HG03521 (cell line): ENCODE results near the gene PDE7B.

ENCODE experiments used
- ATAC-seq: cut with Tn5 transposase; IDR thresholded peaks from one replicate; pipeline ENCODE4 v1.9.1; 2021; ENCODE audit warnings: mild to moderate bottlenecking, moderate library complexity; ENCODE audit not compliant: unreplicated experiment

PDE7B gene

DNA sequence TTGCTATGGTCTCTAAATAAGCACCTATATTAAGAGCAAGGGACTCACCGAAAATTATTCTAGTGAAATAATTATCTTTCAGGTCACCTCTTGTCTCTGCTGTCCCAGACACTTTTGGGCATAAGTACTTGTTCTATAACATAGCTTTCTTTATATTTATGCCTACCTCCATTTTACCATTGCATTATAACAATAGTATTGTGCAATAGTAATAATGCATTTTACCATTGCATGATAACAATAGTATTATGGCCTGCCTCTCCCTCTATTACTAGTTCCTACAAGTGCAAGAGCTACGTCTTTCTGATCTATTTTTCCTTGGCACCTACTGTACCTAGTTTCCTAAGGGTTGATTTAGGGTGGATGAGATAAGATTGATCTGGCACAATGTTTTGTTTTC lies 169.2 kb downstream of the PDE7B start:
- ATAC-seq: no peak

DNA sequence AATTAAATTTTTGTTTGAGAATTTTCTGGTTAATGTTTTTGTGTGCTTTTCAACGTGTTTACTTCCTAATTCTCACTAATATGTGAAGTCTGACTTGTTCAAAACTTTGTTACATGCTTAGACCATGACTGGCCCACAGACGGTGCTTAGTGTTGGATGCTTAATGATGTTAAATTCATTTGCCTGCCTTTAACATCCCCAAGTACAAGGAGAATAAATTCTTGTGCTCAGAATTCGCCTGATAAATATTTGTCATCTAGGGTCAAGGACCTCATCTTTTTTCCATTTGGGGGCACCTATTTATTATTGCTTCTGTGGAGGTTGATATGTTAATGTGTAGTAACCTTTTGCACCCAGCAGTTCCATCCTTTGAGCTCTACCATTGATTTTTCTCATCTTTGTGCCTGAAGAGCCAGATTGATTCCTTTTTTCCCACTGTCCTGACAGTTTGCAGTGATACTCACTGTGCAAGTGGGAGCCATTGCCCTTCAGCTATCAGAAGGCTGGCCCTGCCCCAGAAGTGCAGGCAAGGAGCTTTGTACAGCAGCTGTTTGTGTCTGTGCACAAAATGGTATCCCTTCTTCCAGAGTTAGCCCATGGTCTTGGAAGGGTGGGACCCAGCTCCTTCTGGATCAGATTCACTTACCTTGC lies 170.8 kb downstream of the PDE7B start:
- ATAC-seq: no peak

DNA sequence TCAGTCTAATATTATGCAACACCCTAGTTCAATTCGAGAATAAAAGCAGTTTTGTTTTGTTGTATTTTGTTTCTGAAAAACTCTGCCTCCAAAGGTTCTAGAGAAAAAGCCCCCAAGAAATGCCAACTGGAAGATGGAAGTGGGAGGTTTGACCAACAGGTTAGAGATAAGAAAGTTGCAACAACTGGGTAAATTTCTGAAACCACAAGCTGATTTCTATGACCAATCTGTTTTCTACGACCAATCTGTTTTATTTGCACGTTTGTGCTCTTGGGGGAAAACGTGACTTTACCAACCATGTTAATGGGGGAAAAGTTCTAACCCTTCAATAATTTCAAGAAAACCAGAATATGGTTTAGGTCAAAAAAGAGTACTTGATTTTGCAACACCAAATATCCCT lies 173.2 kb downstream of the PDE7B start:
- ATAC-seq: no peak

DNA sequence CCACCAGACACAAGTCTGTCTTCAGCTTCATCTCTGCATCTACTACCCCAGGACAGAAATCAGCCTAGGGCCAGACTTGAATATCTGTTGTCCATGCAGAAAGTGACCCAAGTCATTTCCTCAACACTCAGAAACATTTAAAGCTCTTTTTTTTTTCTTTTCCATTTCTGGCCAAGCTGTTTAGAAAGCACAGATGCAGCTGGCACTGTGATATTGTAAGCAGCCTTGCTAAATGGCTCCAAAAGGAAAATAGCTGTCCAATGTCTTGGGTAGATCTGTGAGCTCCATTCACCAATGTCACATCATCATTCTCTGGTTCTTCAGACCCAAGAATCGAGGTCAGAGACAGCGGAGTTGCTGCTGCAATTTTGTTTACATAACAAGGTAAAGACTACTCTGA lies 174.2 kb downstream of the PDE7B start:
- ATAC-seq: no peak

DNA sequence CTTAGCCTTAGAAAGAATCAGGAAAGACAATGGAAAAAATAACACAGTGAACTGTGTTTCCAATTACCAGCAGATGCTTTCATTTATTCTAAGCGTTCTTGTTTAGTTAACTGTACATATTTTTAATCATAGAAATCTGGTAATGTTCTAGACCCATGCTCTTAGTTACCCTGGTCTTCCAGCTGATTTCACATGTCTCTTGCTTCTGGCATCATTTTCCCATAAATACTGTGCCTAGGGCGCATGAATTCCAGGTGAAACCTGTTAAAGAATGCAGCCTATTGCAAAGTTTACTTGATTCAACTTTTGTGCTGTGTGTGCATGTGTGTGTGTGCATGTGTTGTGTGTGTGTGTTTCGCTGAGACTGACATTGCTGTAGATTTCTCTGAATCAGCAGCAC lies 178.6 kb downstream of the PDE7B start:
- no peak for ATAC-seq

DNA sequence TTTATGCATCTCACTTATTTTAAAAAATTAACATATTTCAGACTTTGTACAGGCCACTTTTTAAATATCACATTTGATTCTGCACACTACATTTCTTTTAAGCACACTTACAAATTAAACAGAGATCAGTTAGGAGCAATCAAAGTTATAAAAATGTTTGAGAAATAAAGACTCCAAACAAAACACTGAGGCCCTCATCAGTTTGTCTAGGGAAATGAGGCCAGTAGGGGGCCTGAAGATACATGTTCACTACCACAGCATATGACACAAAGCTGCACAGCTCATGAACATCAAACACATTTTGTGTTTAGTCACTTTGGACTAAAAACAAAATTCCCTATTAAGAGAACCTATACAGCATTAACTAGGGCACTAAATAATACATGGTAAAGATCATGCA lies 180.5 kb downstream of the PDE7B start:
- no peak for ATAC-seq

DNA sequence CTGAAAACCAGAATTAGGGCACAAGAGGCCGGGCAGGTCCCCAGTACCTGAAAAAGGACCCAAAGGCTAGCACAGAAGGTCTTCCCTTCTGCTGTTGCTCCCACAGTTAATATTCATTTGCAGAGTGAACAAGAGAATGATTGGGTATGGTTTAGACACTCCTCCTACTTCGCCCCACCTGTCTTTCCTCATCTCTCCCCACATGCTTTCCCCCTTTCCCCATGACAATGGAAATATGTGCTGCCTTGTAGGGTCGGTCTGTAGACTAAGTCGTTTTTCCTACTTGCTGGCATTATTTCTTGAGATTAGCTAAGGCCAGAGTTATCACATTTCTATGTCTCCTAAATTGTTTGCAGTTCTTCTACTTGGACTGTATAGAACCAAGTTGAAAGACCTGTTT lies 181.9 kb downstream of the PDE7B start:
- ATAC-seq: no peak

DNA sequence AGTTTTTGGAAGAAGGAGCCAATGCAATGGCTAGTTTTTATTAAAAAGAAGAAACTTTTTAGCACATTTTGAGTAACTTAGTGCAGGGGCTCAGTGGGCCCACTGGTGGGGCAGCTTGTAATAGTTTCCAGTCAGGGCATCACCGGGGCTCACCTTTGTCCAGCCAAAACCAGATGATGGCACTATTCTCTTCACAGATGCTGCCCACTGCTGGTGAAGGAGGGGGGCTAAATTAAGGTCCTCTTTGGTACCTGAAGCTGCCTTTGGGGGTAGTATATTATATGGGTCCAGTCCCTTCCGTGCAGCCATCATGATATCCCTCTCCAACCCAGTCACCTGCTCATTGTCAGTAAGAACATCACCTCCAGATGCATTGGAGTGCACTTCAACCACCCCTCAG lies 182.9 kb downstream of the PDE7B start:
- ATAC-seq: no peak

DNA sequence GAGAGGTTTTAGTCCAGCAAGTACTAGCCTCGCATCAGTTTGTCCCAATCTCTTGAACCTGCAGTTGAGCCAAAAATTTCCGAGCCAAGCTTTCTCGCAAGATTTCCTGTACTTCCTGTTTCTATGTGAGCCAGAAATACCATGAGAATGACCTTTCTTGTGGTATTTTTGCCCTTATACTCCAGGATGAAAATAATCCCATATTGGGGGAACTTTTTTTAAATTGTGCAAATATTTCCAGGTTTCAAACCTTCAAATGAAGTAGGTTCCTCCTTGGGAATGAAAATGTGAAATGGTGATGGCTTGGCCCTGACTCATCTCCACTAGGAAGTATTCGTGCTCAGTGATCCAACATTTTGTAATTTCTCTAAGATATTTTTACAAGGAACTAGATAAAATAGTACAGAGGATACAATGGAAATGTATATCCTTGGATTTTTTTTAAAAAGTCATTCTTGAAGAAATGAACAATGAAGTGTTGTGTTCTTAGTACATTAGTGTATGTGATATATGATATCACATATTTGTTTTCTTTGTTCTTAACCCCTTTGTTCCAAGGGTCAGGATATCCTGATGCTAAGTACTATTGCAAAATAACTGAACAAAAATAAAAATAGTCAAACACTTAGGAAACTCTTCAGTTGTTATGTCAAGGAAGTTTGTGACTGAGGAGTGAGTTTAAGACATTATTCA lies 184.0 kb downstream of the PDE7B start:
- no peak for ATAC-seq

DNA sequence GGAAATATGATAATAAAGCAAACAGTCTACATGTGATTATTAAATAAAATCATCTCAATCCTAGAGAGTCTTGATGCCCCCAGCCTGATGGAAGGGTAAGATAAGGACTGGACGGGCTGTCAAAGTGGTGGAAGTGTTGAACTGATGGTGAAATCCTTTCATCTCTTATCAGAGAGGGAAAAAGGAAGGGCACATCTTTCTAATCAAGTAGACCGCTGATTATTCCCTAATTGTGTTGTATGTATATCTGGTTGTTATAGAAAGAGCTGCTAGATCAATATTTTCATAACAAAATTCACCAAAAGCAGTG lies 184.5 kb downstream of the PDE7B start:
- no peak for ATAC-seq

DNA sequence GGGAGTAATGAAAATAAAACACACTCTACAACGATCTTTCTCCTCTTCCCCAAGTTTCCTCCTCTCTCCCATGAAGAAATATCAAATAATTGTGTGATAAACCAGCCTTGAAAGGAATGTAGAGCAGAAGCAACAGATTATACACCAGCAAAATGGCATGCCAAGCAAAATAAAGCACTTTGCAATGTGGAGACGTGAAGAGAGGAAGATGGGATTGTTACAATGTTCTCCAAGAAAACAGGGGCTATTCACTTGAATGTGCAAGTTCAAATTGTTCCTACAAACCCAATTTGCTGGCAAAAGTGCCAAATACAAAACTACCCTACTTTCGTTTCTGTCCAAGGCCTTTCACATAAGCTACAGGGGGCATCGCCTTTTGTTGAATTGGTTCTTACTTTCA lies 185.1 kb downstream of the PDE7B start:
- no peak for ATAC-seq

DNA sequence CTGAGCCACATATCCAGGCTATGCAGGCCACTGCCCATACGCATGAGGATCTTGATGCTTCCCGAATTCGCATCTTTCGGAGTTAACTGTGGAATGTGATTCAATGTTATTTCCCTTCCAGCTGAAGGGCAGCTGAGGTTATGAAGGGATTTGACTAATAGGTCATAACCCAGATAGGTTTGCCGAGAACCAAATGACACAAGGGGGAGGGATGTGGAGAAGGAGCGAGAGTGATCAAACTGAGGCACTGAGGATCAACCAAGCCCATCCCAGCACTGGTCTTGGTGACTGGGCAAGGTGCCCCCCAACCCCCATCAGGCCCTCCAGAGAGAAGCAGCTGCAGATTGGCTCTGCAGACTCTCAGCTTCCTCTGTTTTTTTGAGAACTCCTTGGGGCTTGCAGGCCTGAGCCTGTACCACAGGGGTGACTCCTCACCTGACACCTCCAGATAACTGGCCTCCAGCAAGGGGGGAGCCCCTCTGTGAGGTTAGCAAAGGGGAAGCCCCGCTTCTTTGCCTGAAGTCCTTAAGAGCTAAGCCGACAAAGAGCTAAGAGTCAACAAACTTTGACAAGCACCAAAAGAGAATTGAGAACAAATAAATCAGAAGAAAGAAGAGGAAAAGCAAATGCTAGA lies 185.9 kb downstream of the PDE7B start:
- no peak for ATAC-seq

DNA sequence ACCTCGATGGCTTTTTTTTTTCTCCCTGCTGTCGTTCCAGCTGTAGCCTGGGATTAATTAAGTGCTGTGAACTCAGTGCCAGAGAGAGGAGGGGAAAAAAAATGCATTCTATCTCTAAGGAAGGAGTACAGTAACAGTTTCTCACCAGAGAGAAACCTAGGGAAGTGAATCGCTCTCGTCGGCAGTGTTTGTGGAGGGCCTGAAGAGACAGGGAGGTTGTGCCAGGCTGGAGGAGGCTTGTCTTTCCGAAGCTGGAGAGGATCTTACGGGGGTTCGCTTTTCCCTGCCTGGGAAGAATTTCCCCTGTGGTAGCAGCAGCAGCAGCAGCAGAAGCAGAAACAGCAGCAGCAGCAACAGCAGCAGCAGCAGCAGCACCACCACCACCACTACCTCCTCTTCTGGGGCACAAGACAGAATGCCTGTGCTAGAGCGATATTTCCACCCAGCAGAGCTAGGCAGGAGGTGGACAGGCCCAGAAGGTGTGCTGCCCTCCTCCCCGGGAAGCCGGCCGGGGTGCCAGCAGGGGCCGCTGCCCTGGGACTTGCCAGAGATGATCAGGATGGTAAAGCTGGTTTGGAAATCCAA lies 186.5 kb downstream of the PDE7B start:
- no peak for ATAC-seq

DNA sequence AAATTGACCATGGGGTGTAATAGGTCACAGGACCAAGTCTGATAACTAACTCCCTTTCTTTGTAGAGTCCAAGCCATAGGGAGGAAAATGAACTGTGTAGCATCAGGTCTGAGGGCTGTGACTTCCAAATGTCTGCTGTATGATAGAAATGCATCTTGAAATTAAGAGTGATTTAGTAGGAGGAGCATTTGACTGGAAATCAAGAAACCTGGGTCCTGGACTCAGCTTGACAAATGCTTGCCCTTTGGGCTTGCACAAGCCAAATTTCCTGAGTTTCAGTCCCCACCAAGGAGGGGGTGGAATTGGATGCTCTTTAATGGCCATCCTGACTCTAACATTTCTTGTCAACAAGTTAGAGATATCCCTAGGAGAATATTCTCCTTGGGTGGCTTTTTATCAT lies 187.0 kb downstream of the PDE7B start:
- ATAC-seq: no peak

DNA sequence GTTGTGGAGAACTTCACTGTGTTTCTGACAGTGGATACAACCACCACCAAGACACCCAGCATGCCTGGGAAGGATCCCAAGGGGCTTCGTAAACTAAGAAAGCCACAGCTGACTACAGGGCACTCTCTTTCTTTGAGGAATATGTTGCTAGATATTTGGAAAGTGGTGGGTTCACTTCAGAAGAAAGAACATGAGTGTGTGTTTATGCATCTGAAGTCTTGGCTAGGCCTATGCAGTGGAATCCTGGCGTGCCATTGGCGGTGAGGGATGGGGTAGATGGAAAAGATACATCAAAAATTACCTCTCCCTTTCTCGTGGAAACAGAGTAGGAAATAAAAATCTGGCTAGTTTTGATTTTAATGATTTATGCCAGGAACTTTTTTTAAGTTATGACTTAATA lies 187.7 kb downstream of the PDE7B start:
- no peak for ATAC-seq

DNA sequence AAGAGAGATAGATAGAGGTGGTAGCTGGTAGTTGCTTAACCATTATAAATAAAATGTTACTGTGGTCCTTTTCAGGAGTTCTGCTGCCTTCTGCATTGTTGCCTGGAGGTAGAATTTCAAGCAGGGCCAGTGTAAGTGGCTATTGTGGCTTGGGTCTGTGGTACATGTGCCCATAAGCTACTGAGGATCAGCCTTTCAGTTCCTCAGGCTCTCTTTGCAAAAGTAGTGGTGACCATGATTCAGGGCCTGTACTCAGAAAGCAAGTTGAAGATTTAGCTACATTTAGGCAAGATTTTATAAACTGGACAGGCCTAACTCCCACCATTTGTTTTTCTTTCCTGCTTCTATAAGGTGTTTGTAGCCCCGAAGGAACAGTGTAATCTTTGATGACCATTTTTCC lies 199.0 kb downstream of the PDE7B start:
- ATAC-seq: no peak

DNA sequence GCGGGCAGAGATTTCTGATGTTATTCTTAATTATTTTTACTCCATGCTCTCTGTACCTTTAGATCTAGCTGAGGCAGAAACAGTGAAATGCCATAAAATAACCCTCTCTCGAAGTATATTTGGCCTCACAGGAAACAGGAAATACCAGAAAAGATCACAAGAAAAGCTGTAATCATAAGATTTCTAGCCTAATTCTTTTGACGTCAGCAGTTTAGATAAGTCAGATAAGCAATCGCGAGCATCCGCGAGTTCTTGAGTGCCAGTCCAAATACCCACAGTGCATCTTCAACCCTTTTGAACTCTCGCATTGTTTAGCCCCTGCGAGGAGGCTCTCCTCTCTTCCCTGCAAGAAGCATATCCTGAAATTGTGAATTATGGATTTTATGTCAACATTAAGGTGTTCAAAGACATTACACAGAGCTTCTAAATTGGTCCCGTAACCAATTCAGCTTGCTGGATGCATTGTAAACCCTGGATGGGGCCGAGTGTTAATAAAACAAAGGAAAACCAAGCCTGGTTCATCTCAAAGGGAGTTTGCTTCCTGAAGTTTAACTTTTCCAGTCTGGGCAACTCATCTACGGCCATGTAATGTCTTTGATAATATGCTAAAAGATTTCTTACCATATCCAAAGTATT lies 199.8 kb downstream of the PDE7B start:
- ATAC-seq: no peak

DNA sequence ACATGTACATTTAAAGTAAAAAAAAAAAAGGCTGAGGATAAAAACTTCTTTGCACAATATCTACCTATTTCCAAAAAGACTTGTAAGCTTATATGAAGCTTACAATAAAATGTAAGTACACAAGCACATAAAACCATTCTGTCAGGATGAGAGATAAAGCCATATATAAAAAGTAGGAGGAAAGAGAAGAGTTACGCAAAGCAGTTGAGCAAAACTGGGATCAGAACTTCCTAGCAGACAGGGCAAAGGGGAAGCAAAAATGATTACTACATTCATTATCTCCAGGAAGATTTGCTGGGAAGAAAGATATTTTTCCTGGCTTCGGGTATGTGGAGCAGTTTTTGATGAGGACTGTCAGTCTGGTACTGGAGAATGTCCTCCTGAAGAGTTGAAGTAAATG lies 200.5 kb downstream of the PDE7B start:
- no peak for ATAC-seq

DNA sequence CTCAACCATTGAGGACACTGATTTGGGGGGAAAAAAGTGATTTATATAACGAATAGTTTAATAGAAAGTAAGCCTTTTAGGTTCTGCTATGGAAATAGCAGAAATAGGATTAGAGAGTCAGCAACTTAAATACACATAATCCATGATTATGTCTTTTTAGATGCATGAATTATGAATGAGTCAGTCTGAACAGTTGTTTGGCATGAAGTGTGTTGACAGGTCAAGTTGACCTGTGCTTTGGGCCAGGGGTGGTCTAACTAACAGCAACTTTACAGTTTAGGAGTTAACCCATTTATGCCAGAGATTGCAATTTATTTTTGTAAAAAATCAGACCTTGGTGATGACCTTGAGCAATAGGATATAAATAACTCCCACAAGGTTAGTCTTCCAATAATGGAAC lies 207.4 kb downstream of the PDE7B start:
- no peak for ATAC-seq

DNA sequence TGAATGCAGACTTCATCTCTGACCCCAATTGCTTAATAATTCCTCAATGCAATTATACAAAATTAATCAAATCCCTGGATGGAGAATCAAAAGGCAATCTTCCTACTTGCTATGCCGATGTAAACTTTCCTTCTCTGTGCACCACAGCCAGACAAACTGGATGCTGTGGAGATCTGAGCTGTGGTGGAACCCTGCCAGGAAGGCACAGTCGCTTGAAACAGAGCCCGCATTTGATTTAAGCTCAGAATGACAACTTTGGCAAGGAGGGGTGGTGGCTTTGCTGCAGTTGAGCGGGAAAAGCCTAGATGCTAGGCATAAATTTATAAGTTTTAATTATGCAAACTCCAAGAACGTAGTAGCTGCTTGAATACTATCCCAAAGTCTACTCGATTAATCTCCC lies 207.8 kb downstream of the PDE7B start:
- ATAC-seq: no peak

DNA sequence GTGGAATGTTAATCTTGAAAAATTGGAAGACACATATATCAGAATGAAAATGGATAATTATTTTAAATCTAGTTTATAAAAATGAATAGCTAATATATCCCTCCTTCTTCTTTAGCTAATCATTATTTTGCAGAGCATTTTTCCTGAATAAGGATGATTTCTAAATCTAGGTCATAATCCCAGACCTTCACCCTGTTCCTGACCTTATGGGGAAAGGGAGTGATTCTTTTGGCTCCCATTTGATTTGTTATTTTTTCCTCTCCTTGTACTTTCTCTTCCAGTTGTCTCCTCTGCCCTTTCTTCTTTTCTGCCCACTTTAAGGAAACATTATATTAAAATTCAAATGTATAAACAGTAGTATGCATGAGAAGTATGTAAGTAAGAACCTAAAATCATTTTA lies 208.6 kb downstream of the PDE7B start:
- no peak for ATAC-seq

DNA sequence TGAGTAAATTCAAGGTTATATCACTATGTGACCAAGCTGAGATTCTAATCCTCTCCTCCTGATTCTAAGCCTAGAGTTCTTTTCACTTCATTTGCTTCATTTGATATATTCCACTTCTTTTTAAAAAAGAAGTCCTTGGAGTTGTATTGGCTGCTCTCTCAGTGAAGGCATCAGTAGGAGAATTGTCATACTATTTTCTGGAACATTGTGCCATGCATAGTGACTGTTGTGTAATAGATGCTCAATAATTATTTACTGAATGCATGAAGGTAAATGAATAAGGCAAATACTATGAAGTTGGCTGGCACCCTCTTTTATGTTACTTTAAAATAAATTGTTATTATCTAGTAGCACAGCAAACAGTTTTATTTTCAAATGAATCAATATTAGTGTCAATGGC lies 209.3 kb downstream of the PDE7B start:
- ATAC-seq: no peak
